WERI-Rb-1 (cell line): ENCODE results near the gene C1QL1.
"Not testable (repeated sequence)": the region's sequence is repeated elsewhere in the genome, so short reads cannot be mapped to it uniquely, and the experiment has no call there.

Experiments used
- DNase-seq: peaks from one replicate; pipeline ENCODE4 v3.0.0-alpha.2; 2020
- H3K27ac ChIP-seq: fragments of 250-450 bp; sonication (Bioruptor Pico); 2 replicates; pipeline ENCODE4 v1.5.1; 2020; ENCODE audit warnings: mild to moderate bottlenecking, moderate library complexity
- H3K27me3 ChIP-seq: fragments of 250-450 bp; sonication (Bioruptor Pico); 2 replicates; pipeline ENCODE4 v1.5.1; 2021; ENCODE audit warnings: mild to moderate bottlenecking, low read depth, moderate library complexity; ENCODE audit not compliant: insufficient read depth, severe bottlenecking
- H3K36me3 ChIP-seq: fragments of 250-450 bp; sonication (Bioruptor Pico); 2 replicates; pipeline ENCODE4 v1.5.1; 2020; ENCODE audit warnings: mild to moderate bottlenecking, moderate library complexity
- H3K4me3 ChIP-seq: 2 replicates; pipeline ENCODE4 v1.5.1; 2011; ENCODE audit warnings: low read depth, mild to moderate bottlenecking, control low read depth, low read length
- H3K9me3 ChIP-seq: fragments of 250-450 bp; sonication (Bioruptor Pico); 2 replicates; pipeline ENCODE4 v1.5.1; 2021; ENCODE audit warnings: mild to moderate bottlenecking, moderate library complexity; ENCODE audit not compliant: severe bottlenecking
- TF ChIP-seq, protein P1 (sequence below): IDR thresholded peaks from 2 replicates; pipeline ENCODE4 v1.5.1; 2011; ENCODE audit warnings: low read depth, mild to moderate bottlenecking, control low read depth, inconsistent platforms, low read length

The C1QL1 gene

DNA sequence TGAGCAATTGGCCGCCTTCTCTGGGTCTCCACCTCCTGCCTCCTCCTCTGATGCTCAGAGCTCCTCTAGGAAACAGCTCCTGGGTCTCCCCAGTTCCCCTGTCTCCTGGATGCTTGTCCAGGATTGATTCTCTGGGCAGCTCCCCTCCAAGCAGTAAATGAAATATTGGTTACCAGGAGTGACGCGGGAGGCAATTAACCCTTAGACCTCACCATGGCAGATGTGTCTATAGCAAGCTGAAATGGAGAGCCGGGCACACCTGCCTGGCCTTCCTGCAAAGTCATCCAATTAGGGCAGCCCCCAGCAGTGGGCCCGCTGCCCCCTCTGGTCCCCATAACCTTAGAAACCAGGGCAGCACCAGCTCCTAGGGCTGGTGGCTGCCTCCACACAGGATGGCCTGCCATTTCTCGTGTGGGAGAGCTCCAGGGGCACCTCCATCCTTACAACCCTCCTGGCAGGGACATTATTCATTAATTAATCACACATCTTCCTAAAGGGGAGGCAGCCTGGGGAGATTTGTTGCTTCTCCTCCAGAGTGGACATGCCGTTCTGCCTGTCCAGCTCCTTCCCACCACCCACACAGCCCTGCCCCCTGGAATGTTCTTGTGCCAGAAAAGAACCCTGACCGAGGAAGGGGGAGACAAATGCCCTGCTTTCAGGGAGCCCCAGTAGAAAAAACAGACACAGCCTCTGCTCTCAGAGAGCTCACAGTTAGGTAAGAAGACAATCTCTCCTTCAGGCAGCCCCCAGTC lies 12.3 kb downstream of the C1QL1 start:
- Histone ChIP-seq H3K9me3 (no peaks in the 10 kb centered on the region), H3K27ac (no peak overlapping the region), H3K36me3 (peaks cover 10% of the 10 kb centered on the region), H3K4me3 (no peak overlapping the region), H3K27me3 (no peaks in the 10 kb centered on the region)
- no peak for DNase-seq
- TF ChIP-seq, protein P1, sequence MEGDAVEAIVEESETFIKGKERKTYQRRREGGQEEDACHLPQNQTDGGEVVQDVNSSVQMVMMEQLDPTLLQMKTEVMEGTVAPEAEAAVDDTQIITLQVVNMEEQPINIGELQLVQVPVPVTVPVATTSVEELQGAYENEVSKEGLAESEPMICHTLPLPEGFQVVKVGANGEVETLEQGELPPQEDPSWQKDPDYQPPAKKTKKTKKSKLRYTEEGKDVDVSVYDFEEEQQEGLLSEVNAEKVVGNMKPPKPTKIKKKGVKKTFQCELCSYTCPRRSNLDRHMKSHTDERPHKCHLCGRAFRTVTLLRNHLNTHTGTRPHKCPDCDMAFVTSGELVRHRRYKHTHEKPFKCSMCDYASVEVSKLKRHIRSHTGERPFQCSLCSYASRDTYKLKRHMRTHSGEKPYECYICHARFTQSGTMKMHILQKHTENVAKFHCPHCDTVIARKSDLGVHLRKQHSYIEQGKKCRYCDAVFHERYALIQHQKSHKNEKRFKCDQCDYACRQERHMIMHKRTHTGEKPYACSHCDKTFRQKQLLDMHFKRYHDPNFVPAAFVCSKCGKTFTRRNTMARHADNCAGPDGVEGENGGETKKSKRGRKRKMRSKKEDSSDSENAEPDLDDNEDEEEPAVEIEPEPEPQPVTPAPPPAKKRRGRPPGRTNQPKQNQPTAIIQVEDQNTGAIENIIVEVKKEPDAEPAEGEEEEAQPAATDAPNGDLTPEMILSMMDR: no peak

DNA sequence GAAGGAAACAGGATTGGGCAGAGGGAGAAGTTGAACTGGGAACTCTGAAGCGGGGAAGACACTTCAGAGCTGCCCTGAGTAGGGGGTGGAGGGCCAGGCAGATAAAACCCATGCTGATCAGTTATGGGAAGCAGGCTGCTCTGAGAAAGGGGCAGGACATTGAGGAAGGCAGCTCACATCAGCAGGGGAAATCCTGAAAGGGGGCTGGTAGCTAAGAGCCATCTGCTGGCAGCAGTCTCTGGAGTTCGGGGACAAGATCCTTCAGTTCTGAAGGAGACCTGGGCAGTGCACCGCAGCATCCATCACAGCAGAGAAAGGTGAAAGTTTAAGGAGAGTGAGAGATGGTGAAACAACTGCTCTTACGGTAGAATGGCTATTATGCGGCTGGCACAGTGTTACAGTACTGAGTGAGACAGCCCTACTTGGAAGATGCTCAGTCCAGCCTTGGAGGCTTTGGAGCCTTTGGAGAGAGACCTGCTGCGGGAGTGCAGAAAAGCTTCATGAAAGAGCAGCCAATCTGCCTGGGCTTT lies 15.1 kb downstream of the C1QL1 start:
- no peaks in the 10 kb centered on the region for H3K9me3 ChIP-seq
- peak; percentile 62 for DNase-seq
- TF ChIP-seq, protein P1: peak; percentile 54
- no peak overlapping the region for H3K4me3 ChIP-seq
- no peaks in the 10 kb centered on the region for H3K27me3 ChIP-seq
- peak overlapping the region; percentile 31 for H3K27ac ChIP-seq
- H3K36me3 ChIP-seq: no peaks in the 10 kb centered on the region

DNA sequence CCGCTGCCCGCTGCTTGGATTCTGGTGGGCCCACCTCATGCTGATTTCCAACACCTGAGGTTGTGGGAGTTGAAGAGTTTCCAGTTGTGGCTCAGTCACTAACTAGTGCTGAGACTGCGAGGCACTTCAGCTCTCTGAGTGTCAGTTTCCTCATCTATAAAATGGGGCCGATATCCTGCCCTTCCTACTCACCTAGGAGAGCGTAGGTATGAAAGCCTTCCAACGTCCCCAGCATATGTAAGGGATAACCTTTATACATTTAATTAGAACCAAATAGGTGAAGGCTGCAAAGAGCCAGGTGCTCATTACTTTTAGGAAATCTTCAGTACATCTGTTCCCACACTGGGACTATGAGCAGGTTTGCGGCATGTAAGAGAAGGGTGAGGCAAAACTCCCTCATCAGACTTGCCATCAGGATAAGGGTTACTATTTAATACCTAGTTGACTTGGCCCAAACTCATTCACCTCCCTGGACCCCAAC lies 19.7 kb downstream of the C1QL1 start:
- TF ChIP-seq, protein P1: no peak
- H3K9me3 ChIP-seq: no peaks in the 10 kb centered on the region
- H3K4me3 ChIP-seq: peak overlapping the region; percentile 88
- no peak overlapping the region for H3K27ac ChIP-seq
- H3K27me3 ChIP-seq: no peaks in the 10 kb centered on the region
- no peak for DNase-seq
- H3K36me3 ChIP-seq: peaks cover 33% of the 10 kb centered on the region

DNA sequence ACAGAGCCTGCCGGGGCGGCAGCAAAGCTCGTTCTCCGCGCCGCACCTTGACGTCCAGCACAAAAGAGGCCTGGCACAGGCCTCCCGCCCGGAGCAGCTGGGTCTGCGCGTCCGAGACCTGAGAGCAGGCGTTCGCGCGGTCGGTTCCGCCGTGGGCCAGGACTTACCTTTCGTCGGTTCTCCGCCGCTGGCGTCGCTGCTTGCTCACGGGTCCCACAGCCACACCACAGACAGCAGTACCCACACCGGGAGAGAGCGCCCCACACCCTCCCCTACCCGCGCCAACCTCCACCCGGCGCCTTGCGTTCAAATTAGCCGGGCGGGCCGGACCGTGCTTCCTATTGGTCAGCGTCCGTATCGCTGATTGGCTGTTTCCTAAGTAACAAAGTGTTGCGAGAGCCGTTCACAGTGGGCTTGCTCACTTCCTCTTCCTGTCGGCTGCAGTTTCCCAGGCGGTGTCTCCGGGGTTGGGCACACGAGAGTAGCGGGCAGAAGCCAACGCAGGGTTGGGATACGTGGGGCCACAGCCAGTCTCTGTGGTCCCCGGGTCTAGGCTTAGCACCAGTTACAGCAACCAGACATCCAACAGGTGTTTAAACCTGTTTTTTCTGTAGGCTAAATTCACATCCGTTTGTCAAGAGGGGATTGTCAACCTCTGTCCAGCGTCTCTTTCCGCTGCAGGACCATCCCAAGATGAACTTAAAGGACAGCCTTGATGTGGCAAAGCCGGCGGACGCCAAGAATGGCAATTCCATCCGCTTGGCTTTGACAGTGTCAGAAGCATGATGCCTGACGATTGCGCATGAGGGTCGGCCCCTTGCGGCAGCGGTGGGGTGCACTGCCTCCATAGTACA lies 20.4 kb downstream of the C1QL1 start, which contains the start of gene KIF18B:
KIF18B (minus strand) TSS at position 313 of the 854 bp plus-strand sequence. CDS start 11,429 bp downstream, outside the sequence.
- DNase-seq: peak; percentile 98
- Histone ChIP-seq H3K27ac (peak within 1 kb of the TSS; percentile 98), H3K9me3 (no peaks in the 10 kb centered on the region), H3K27me3 (no peaks in the 10 kb centered on the region), H3K36me3 (peaks cover 38% of the 10 kb centered on the region), H3K4me3 (peak within 1 kb of the TSS; percentile 88)
- TF ChIP-seq, protein P1: peak; percentile 33; the same call in 1 of the 2 replicates

DNA sequence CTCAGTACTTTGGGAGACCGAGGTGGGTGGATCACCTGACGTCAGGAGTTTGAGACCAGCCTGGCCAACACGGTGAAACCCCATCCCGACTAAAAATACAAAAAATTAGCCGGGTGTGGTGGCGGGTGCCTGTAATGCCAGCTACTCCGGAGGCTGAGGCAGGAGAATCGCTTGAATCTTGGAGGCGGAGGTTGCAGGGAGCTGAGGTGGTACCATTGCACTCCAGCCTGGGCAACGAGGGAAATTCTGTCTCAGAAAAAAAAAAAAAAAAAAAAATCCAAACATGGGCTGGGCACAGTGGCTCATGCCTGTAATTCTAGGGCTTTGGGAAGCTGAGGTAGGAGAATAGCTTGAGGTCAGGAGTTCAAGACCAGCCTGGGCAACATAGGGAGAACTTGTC lies 22.5 kb downstream of the C1QL1 start:
- not testable (repeated sequence) for H3K27ac ChIP-seq, H3K9me3 ChIP-seq, H3K27me3 ChIP-seq, DNase-seq, H3K4me3 ChIP-seq
- peaks cover 55% of the 10 kb centered on the region for H3K36me3 ChIP-seq

DNA sequence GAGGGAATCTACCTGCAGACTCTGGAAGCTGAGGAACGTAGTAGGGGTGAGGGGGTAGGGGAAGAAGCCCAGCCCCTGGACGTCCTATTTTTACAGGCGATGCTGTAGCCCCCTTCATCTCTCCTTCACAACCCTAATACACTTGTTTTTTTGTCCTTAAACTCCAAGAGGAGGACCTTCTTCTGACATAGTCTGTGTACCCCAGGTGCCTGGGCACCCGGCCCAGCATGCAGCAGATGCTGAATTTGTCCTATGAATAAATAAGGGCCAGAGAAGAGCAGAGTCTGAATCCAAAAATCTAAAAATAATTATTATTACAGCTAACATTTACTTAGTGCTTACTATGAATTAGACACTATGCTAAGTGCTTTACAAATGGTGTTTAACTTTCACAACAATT lies 25.6 kb downstream of the C1QL1 start:
- Histone ChIP-seq H3K36me3 (peaks cover 85% of the 10 kb centered on the region), H3K27me3 (no peaks in the 10 kb centered on the region), H3K9me3 (no peaks in the 10 kb centered on the region), H3K4me3 (no peak overlapping the region), H3K27ac (no peak overlapping the region)
- no peak for DNase-seq
- TF ChIP-seq, protein P1: no peak
